Tibial nerve (tissue), 4 donors: ENCODE data around the gene OR2H1. TPM values are rescaled to one million over a fixed set of nuclear protein-coding genes. Genes with fewer than 3 reads are reported as not detected.

ENCODE experiments used
- DNase-seq, 2 donors: peaks; one replicate each; pipeline ENCODE4 v3.0.0-alpha.2; 2019; ENCODE audit warnings: low spot score in 2 of 2
- H3K27ac ChIP-seq, 4 donors: fragments of 200-600 bp; sonication (generic) in 3 of 4; one replicate each; pipeline ENCODE4 v1.5.1; 2017 to 2019; ENCODE audit warnings: mild to moderate bottlenecking in 1 of 4
- H3K27me3 ChIP-seq, 2 donors: fragments of 200-600 bp; sonication (generic) in 1 of 2; one replicate each; pipeline versions ENCODE4 v1.5.1 to v1.6.0; 2017 to 2019
- H3K36me3 ChIP-seq, 3 donors: fragments of 200-600 bp; sonication (generic); one replicate each; pipeline ENCODE4 v1.5.1; 2018 to 2019
- H3K4me1 ChIP-seq, 4 donors: fragments of 200-600 bp; sonication (generic) in 3 of 4; one replicate each; pipeline ENCODE4 v1.5.1; 2017 to 2019
- H3K4me3 ChIP-seq, 4 donors: fragments of 200-600 bp; sonication (generic) in 3 of 4; one replicate each; pipeline ENCODE4 v1.5.1; 2017 to 2019; ENCODE audit warnings: mild to moderate bottlenecking in 1 of 4, moderate library complexity in 1 of 4
- H3K9me3 ChIP-seq, 4 donors: fragments of 200-600 bp; sonication (generic) in 3 of 4; one replicate each; pipeline ENCODE4 v1.5.1; 2017 to 2019
- EP300 ChIP-seq, 2 donors: sonication (generic); formaldehyde crosslinking; IDR thresholded peaks; one replicate each; pipeline ENCODE4 v1.6.1; 2017; ENCODE audit warnings: antibody characterized with exemption in 2 of 2, mild to moderate bottlenecking in 1 of 2
- POLR2A ChIP-seq, 2 donors: fragments of 450-650 bp; IDR thresholded peaks; one replicate each; pipeline ENCODE4 v1.6.1; 2017; ENCODE audit warnings: antibody characterized with exemption in 2 of 2, mild to moderate bottlenecking in 2 of 2, moderate library complexity in 2 of 2
- WGBS, 2 donors: methylation state at CpG; one replicate each; pipeline ENCODE4 v1.1.5; 2018; 5-methylcytosine and 5-hydroxymethylcytosine counted together
- total RNA-seq, 4 donors: library from RNA; depleted of rRNA; stranded (reverse); fragments of >200 nt; gene quantifications; one replicate each; pipeline ENCODE4 v1.1.0, GENCODE V29; 2016
- TF ChIP-seq, protein P1 (sequence below), 5 experiments: fragments of 200-600 bp in 3 of 5; fragments of 450-650 bp in 2 of 5; sonication (generic) in 3 of 5; IDR thresholded peaks; one replicate each; pipeline ENCODE4 v1.5.1; 2016 to 2019; ENCODE audit warnings: antibody characterized with exemption in 5 of 5, mild to moderate bottlenecking in 3 of 5, moderate library complexity in 2 of 5

The OR2H1 gene
- total RNA-seq, 4 donors from 2014 or later, result not detected

DNA sequence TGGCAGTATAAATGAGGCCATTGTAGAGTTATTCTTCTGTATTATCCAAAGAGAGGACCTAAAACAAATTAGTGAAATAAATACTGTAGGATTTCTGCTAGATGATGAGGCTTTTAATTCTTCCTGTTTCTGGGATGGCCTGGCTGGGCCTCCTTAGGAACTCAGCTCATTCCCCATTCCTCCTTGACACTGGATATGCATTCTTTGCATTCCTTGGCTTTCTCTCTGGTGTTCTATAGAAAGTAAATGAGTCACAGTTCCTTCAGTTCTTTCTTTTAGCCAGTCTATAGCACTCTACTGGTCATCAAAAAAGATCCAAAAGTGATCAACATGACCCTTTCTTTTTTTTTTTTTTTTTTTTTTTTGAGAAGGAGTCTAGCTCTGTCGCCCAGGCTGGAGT is 9.3 kb upstream of the OR2H1 start:
- H3K36me3 ChIP-seq, result no peaks in the 10 kb centered on the region
- no peaks in the 10 kb centered on the region for H3K4me1 ChIP-seq
- TF ChIP-seq EP300 (IDR thresholded peaks at IDR 0.05), result no peak
- TF ChIP-seq, protein P1, sequence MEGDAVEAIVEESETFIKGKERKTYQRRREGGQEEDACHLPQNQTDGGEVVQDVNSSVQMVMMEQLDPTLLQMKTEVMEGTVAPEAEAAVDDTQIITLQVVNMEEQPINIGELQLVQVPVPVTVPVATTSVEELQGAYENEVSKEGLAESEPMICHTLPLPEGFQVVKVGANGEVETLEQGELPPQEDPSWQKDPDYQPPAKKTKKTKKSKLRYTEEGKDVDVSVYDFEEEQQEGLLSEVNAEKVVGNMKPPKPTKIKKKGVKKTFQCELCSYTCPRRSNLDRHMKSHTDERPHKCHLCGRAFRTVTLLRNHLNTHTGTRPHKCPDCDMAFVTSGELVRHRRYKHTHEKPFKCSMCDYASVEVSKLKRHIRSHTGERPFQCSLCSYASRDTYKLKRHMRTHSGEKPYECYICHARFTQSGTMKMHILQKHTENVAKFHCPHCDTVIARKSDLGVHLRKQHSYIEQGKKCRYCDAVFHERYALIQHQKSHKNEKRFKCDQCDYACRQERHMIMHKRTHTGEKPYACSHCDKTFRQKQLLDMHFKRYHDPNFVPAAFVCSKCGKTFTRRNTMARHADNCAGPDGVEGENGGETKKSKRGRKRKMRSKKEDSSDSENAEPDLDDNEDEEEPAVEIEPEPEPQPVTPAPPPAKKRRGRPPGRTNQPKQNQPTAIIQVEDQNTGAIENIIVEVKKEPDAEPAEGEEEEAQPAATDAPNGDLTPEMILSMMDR (IDR thresholded peaks at IDR 0.05), result no peak
- TF ChIP-seq POLR2A (IDR thresholded peaks at IDR 0.05), result no peak
- no peaks in the 10 kb centered on the region for H3K27me3 ChIP-seq
- no peaks in the 10 kb centered on the region for H3K9me3 ChIP-seq
- no peak overlapping the region for H3K4me3 ChIP-seq
- no peak overlapping the region for H3K27ac ChIP-seq
- WGBS, 2 donors, result 67 to 89% methylated on average over 1 of the region's 1 CpG
- DNase-seq, result no peak

DNA sequence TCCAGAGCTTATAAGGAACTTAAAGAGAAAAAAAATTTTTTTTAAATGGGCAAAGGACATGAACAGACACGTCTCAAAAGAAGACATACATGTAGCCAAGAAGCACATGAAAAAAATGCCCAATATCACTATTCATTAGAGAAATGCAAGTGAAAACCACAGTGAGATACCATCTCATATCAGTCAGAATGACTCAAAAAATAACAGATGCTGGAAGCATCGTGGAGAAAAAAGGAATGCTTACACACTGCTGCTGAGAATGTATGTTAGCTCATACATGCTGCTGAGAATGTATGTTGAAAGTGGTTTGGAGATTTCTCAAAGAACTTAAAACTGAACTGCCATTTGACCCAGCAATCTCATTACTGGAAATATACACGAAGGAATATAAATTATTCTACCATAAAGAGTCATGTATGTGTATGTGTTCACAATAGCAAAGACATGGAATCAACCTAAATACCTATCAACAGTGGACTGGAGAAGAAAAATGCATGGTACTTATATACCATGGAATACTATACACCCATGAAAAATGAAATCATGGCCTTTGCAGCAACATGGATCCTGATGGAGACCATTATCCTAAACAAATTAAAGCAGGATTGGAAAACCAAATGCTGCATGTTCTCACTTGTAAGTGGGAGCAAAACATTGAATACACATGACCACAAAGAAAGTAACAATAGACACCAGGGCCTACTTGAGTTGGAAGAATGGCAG is 5.3 kb upstream of the OR2H1 start:
- Histone ChIP-seq H3K27ac (no peak overlapping the region), H3K36me3 (no peaks in the 10 kb centered on the region), H3K4me1 (no peaks in the 10 kb centered on the region), H3K9me3 (no peaks in the 10 kb centered on the region), H3K4me3 (no peak overlapping the region), H3K27me3 (no peaks in the 10 kb centered on the region)
- no peak for DNase-seq
- TF ChIP-seq POLR2A (IDR thresholded peaks at IDR 0.05), result no peak
- no peak for TF ChIP-seq EP300 (IDR thresholded peaks at IDR 0.05)
- TF ChIP-seq, protein P1 (IDR thresholded peaks at IDR 0.05), result no peak
- WGBS, 2 donors, result 78 to 84% methylated on average over 3 of the region's 3 CpGs

DNA sequence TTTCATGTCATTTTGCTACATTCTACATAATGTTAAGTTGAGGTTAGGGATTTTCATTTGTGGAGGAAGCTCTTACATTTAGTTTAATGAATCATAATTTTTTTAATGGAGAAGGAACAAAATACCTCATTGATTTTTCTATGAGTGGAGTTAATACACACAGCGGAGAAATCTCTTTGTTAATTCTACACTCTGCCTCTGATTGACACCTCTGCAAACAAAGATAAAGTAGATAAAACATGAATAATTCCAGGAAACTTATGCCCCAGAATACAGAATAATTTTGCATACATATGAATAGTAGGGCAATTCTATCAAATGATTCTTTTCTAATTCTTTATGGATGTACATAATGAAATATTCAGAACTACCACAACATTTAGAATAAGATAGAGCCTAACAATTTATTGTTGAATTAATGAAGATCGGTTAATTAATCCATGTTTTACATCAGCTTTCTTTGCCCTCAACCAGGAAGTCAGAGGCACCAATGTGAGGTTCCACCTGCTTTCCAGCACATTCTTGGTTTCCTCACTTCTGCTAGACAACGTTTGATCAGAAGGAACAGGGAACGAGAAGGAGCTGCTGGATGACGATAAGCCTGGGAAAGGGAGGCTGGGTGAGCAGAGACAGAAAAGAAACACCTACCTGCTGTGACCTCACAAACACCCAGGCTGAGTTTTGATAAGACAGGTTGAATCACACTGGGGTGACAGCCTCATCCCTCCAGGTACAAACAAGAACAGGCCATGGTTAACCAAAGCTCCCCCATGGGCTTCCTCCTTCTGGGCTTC is 4.3 kb downstream of the OR2H1 start:
- Histone ChIP-seq H3K9me3 (no peaks in the 10 kb centered on the region), H3K36me3 (no peaks in the 10 kb centered on the region), H3K4me3 (no peak overlapping the region), H3K27me3 (no peaks in the 10 kb centered on the region), H3K4me1 (no peaks in the 10 kb centered on the region), H3K27ac (no peak overlapping the region)
- TF ChIP-seq POLR2A (IDR thresholded peaks at IDR 0.05), result no peak
- TF ChIP-seq, protein P1 (IDR thresholded peaks at IDR 0.05), result no peak
- TF ChIP-seq EP300 (IDR thresholded peaks at IDR 0.05), result no peak
- DNase-seq, result no peak
- WGBS, 2 donors, result 80 to 82% methylated on average over 5 of the region's 5 CpGs

DNA sequence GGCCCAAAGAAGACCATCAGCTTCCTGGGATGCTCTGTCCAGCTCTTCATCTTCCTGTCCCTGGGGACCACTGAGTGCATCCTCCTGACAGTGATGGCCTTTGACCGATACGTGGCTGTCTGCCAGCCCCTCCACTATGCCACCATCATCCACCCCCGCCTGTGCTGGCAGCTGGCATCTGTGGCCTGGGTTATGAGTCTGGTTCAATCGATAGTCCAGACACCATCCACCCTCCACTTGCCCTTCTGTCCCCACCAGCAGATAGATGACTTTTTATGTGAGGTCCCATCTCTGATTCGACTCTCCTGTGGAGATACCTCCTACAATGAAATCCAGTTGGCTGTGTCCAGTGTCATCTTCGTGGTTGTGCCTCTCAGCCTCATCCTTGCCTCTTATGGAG is 5.1 kb downstream of the OR2H1 start:
- 82 to 86% methylated on average over 6 of the region's 6 CpGs for WGBS, 2 donors
- TF ChIP-seq EP300 (IDR thresholded peaks at IDR 0.05) (no peak), POLR2A (IDR thresholded peaks at IDR 0.05) (no peak)
- TF ChIP-seq, protein P1 (IDR thresholded peaks at IDR 0.05), result no peak
- H3K4me1 ChIP-seq, result no peaks in the 10 kb centered on the region
- H3K9me3 ChIP-seq, result no peaks in the 10 kb centered on the region
- H3K27ac ChIP-seq, result no peak overlapping the region
- no peak overlapping the region for H3K4me3 ChIP-seq
- no peaks in the 10 kb centered on the region for H3K27me3 ChIP-seq
- no peaks in the 10 kb centered on the region for H3K36me3 ChIP-seq
- no peak for DNase-seq

DNA sequence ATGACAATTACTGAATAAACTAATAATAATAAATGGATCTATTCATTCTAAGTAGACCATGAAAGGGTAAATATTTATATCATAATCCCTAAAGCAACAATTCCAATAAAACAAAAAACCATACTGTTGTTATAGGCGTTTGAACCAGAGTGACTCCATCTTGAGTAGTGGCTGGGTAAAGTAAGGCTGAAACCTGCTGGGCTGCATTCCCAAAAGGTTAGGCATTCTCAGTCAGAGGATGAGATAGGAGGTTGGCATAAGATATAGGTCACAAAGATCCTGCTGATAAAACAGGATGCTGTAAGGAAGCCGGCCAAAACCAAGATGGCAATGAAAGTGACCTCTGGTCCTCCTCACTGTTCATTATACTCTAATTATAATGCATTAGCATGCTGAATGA is 8.3 kb downstream of the OR2H1 start:
- DNase-seq, result no peak
- Histone ChIP-seq H3K4me3 (no peak overlapping the region), H3K9me3 (no peaks in the 10 kb centered on the region), H3K27me3 (no peaks in the 10 kb centered on the region), H3K27ac (no peak overlapping the region), H3K4me1 (no peaks in the 10 kb centered on the region), H3K36me3 (no peaks in the 10 kb centered on the region)
- 61 to 64% methylated on average over 2 of the region's 2 CpGs for WGBS, 2 donors
- TF ChIP-seq EP300 (IDR thresholded peaks at IDR 0.05) (no peak), POLR2A (IDR thresholded peaks at IDR 0.05) (no peak)
- TF ChIP-seq, protein P1 (IDR thresholded peaks at IDR 0.05), result no peak
